Ecto neural progenitor cell (in vitro differentiated cells): ENCODE measurements around the gene DNASE1.

Experiments
- DNase-seq: peaks from one replicate; pipeline ENCODE4 v3.0.0-alpha.2; 2018; ENCODE audit warnings: low spot score

The DNASE1 gene

DNA sequence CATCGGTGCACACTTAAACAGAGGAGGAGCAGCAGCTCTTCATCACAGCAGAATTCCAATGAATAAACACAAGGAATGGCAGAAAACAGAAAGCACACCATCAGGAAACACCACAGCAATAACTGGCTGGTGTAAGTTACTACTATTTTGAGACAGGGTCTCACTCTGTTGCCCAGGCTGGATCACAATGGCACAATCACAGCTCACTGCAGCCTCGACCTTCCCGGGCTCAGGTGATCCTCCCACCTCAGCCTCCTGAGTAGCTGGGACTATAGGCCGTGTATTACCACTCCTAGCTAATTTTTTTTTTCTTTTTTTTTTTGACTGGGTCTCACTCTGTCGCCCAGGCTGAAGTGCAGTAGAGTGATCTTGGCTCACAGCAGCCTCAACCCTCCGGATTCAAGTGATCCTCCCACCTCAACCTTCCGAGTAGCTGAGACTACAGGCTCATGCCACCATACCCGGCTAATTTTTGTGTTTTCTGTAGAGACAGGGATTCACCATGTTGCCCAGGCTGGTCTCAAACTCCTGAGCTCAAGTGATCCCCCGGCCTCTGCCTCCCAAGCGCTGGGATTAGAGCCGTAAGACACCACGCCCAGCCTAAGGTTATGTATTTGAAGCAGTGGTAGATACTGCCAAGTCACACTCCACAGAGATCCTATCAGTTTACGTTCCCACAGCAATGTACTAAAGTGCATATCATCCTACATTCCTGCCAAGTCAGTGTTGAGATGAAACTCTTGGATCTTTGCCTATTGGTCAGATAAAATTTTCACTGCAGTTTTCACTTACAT is 42.1 kb downstream of the DNASE1 start:
- no peak for DNase-seq

DNA sequence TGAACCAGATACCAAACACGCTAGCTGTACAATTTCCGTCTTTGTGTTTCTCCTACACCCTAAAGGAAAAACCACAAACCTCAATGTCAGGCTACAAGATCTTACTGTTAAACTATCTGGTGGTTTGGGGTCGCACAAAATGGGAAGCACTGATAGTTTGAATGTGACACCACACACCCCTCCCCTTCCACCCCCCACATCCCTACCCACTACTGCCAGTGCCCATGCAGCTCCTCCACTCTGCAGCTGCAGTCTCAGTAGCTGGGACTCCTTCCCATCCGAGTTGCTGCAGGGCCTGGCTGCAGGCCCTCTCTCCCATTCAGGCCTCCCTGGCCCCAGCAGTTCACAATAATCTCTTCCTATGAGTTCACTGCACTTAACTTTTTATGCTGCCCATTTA is 44.5 kb downstream of the DNASE1 start:
- DNase-seq, result no peak

DNA sequence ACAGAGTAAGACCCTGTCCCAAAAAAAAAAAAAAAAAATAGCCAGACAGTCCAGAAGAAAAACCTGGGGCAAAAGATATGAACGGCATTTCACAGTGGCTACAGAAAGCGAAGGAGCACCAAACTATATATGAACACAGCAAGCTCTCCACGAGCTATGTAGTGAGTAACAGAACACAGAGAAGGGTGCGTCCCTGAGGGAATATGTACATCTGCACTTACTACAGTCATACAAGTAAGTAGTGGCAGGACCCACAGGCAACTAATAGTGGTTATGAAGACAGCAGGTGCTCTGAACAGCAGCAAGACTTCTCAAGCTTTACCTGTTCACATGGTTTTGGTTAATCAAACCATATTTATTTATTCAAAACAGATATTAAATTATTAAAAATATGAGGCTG is 47.0 kb downstream of the DNASE1 start:
- DNase-seq, result no peak

DNA sequence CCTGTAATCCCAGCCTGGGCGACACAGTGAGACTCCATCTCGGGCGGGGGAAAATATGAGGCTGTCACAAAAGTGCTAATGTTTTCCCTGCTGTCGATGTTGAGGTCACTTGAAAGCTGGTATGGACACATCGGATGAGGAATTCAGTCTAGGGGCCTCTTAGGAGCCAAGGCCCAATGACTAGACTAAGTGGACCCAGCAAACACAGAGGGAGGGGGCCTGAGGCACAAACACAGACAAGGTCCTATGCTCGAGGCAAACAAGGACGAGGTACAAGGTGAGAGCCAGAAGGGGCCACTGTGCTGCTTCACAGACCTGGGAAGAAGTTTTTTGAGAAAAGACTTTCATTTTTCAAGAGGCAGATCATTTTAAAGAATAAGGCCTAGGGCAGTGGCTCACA is 47.6 kb downstream of the DNASE1 start:
- DNase-seq, result no peak

DNA sequence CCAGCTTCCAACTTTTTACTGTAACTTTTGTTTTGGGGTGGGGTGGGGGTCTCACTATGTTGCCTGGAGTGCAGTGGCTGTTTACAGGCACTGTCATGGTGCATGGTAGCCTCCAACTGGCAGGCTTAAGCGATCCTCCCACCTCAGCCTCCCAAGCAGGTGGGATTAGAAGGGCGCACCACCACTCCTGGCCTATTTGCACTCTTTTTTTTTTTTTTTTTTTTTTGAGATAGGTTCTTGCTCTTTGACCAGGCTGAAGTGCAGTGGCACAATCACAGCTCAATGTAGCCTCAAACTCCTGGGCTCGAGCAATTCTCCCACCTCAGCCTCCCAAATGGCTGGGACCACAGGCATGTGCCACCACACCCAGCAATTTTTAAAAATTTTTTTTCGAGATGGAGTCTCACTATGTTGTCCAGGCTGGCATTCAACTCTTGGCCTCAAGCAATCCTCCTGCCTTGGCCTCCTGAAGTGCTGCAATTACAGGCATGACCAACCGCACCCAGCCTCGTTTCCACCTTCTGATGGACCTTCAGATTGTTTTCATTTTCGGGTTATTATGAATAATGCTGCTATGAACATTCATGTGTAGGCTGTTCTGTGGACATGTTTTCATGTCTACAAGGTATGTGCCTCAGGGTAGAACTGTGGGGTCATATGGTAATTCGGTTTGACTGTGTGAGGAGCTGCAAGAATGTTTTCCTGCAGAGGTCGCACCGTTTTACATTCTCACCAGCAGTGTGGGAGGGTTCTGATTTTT is 51.9 kb downstream of the DNASE1 start:
- DNase-seq, result no peak
